HepG2 (cell line): ENCODE data around the gene GPBAR1. TPM values are rescaled to one million over a fixed set of nuclear protein-coding genes. Genes with fewer than 3 reads are reported as not detected.

Source experiments
- BRD4 ChIP-seq: sonication (generic); formaldehyde crosslinking; IDR thresholded peaks from 2 replicates; pipeline ENCODE4 v1.4.0; 2020; ENCODE audit warnings: missing genetic modification reagents
- FOXA1 ChIP-seq, 2 experiments: fragments of 450-650 bp in 1 of 2; sonication (generic) in 1 of 2; formaldehyde crosslinking in 1 of 2; IDR thresholded peaks; 2 replicates each; pipeline versions ENCODE4 v1.4.0 to v1.6.1; 2016 to 2020; ENCODE audit warnings: missing genetic modification reagents in 1 of 2
- GTF2F1 ChIP-seq: fragments of 150-350 bp; IDR thresholded peaks from 2 replicates; pipeline ENCODE4 v1.6.1; 2014; ENCODE audit warnings: low read length
- HMG20B ChIP-seq: conservative IDR thresholded peaks from 2 replicates; pipeline ENCODE4 v1.6.1; 2016; ENCODE audit warnings: missing genetic modification reagents, missing compliant biosample characterization
- ISX ChIP-seq: sonication (generic); formaldehyde crosslinking; conservative IDR thresholded peaks from 2 replicates; pipeline ENCODE4 v1.5.0; 2020; ENCODE audit warnings: missing genetic modification reagents
- MXI1 ChIP-seq: IDR thresholded peaks from 3 replicates; pipeline ENCODE4 v1.6.1; 2012; ENCODE audit warnings: low read depth, low read length, inconsistent platforms, borderline replicate concordance
- NAIF1 ChIP-seq: sonication (generic); formaldehyde crosslinking; IDR thresholded peaks from 2 replicates; pipeline ENCODE4 v1.5.0; 2020; ENCODE audit warnings: mild to moderate bottlenecking, missing genetic modification reagents, borderline replicate concordance
- NFKBIZ ChIP-seq: IDR thresholded peaks from 2 replicates; pipeline ENCODE4 v1.6.1; 2018; ENCODE audit warnings: missing genetic modification reagents, missing compliant biosample characterization
- PRPF4 ChIP-seq: fragments of 200-400 bp; formaldehyde crosslinking; IDR thresholded peaks from 2 replicates; pipeline ENCODE4 v1.6.1; 2016; ENCODE audit warnings: low read length, low read depth; ENCODE audit not compliant: poor library complexity, severe bottlenecking
- SALL2 ChIP-seq: sonication (generic); formaldehyde crosslinking; IDR thresholded peaks from 2 replicates; pipeline ENCODE4 v1.8.1; 2023; ENCODE audit warnings: mild to moderate bottlenecking, missing genetic modification reagents, inconsistent platforms
- TARDBP ChIP-seq: sonication (generic); formaldehyde crosslinking; IDR thresholded peaks from 2 replicates; pipeline ENCODE4 v1.8.0; 2022; ENCODE audit warnings: mild to moderate bottlenecking, missing genetic modification reagents
- ZNF124 ChIP-seq: sonication (generic); formaldehyde crosslinking; IDR thresholded peaks from 2 replicates; pipeline ENCODE4 v1.4.0; 2020; ENCODE audit warnings: missing genetic modification reagents
- polyA plus RNA-seq, 8 experiments: library from polyadenylated mRNA; depleted of rRNA in 3 of 8; stranded (reverse) in 7 of 8; unstranded in 1 of 8; fragments of >200 nt; fragmentation: Illumina TruSeq in 4 of 8; extraction: Trizol in 4 of 8; gene quantifications; 2 replicates each; pipeline versions ENCODE4 v1.2.1 to v1.2.3, GENCODE V29; 2011 to 2016; ENCODE audit warnings: low read depth in 4 of 8, missing spikeins in 1 of 8, mixed read lengths in 1 of 8; ENCODE audit not compliant: insufficient read depth in 1 of 8
- total RNA-seq, 5 experiments: library from RNA; depleted of rRNA; stranded (reverse); fragments of >200 nt; fragmentation: Illumina TruSeq; extraction: Trizol; gene quantifications; 2 replicates each; pipeline ENCODE4 v1.2.3, GENCODE V29; 2016; ENCODE audit warnings: low read depth in 1 of 5
- TF ChIP-seq, protein P1 (sequence below): sonication (generic); formaldehyde crosslinking; IDR thresholded peaks from 2 replicates; pipeline ENCODE4 v1.4.0; 2020; ENCODE audit warnings: missing genetic modification reagents, borderline replicate concordance
- TF ChIP-seq, protein P2 (sequence below): sonication (generic); formaldehyde crosslinking; IDR thresholded peaks from 2 replicates; pipeline ENCODE4 v1.8.1; 2023; ENCODE audit warnings: mild to moderate bottlenecking, missing genetic modification reagents
- TF ChIP-seq, protein P3 (sequence below): sonication (generic); formaldehyde crosslinking; IDR thresholded peaks from 2 replicates; pipeline ENCODE4; 2020; ENCODE audit warnings: missing genetic modification reagents, mild to moderate bottlenecking, borderline replicate concordance
- TF ChIP-seq, protein P4 (sequence below): sonication (generic); formaldehyde crosslinking; IDR thresholded peaks from 2 replicates; pipeline ENCODE4 v1.4.0; 2020; ENCODE audit warnings: missing genetic modification reagents
- TF ChIP-seq, protein P5 (sequence below): sonication (generic); formaldehyde crosslinking; conservative IDR thresholded peaks from 2 replicates; pipeline ENCODE4 v1.4.0; 2020; ENCODE audit warnings: missing genetic modification reagents

GPBAR1 gene
- total and polyA plus RNA-seq, 2 of the 13 experiments (the other 11 are each of a cell fraction or from before 2014, with no cell fraction given), result 0.05 to 0.09 TPM

DNA sequence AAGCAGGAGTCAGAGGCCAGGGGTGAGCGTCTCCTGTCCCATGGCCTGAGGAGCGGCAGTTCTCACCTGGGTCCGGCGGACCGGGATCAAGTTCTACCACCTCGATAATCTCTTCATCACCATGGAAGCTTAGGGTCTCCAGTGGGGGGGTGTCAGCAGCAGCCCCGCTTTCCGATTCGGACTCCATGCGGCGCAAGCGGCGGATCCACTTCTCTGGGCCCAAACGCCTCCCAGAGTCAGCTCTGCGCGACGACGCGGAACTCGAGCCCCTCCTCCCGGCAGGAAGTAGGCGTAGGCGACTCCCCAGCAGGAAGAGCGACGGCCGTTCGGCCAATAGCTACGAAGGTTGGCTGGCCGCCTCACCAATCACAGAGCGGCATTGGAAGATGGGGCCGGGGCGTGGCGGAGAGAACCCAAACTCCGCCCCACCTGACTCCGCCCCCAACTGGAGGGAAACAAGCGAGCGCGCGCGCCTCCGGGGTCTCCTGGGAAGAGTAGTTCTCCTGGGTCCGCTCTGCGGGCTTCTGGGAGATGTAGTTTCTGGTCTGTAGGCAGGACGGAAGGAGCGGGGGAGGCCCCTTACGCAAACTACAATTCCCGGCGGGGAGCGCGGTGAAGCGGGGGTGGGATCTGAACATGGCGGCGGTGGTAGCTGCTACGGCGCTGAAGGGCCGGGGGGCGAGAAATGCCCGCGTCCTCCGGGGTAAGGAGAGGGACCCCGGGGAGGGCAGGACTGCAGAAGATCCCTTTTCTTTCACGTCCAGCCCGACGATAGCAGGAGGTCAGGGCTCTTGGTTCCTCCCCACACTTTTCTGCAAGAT, 9.3 kb downstream of the GPBAR1 start, which contains the start of the genes AAMP and PNKD (continued):
- TF ChIP-seq, protein P1, sequence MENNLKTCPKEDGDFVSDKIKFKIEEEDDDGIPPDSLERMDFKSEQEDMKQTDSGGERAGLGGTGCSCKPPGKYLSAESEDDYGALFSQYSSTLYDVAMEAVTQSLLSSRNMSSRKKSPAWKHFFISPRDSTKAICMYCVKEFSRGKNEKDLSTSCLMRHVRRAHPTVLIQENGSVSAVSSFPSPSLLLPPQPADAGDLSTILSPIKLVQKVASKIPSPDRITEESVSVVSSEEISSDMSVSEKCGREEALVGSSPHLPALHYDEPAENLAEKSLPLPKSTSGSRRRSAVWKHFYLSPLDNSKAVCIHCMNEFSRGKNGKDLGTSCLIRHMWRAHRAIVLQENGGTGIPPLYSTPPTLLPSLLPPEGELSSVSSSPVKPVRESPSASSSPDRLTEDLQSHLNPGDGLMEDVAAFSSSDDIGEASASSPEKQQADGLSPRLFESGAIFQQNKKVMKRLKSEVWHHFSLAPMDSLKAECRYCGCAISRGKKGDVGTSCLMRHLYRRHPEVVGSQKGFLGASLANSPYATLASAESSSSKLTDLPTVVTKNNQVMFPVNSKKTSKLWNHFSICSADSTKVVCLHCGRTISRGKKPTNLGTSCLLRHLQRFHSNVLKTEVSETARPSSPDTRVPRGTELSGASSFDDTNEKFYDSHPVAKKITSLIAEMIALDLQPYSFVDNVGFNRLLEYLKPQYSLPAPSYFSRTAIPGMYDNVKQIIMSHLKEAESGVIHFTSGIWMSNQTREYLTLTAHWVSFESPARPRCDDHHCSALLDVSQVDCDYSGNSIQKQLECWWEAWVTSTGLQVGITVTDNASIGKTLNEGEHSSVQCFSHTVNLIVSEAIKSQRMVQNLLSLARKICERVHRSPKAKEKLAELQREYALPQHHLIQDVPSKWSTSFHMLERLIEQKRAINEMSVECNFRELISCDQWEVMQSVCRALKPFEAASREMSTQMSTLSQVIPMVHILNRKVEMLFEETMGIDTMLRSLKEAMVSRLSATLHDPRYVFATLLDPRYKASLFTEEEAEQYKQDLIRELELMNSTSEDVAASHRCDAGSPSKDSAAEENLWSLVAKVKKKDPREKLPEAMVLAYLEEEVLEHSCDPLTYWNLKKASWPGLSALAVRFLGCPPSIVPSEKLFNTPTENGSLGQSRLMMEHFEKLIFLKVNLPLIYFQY (CRISPR knock-in tag), result peak; percentile 72; the same call in 1 of the 2 replicates
- TF ChIP-seq, protein P2, sequence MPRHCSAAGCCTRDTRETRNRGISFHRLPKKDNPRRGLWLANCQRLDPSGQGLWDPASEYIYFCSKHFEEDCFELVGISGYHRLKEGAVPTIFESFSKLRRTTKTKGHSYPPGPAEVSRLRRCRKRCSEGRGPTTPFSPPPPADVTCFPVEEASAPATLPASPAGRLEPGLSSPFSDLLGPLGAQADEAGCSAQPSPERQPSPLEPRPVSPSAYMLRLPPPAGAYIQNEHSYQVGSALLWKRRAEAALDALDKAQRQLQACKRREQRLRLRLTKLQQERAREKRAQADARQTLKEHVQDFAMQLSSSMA (CRISPR knock-in tag), result 0 out of 2 replicates have a peak, but pooled peaks have one; percentile 3
- TF ChIP-seq, protein P3, sequence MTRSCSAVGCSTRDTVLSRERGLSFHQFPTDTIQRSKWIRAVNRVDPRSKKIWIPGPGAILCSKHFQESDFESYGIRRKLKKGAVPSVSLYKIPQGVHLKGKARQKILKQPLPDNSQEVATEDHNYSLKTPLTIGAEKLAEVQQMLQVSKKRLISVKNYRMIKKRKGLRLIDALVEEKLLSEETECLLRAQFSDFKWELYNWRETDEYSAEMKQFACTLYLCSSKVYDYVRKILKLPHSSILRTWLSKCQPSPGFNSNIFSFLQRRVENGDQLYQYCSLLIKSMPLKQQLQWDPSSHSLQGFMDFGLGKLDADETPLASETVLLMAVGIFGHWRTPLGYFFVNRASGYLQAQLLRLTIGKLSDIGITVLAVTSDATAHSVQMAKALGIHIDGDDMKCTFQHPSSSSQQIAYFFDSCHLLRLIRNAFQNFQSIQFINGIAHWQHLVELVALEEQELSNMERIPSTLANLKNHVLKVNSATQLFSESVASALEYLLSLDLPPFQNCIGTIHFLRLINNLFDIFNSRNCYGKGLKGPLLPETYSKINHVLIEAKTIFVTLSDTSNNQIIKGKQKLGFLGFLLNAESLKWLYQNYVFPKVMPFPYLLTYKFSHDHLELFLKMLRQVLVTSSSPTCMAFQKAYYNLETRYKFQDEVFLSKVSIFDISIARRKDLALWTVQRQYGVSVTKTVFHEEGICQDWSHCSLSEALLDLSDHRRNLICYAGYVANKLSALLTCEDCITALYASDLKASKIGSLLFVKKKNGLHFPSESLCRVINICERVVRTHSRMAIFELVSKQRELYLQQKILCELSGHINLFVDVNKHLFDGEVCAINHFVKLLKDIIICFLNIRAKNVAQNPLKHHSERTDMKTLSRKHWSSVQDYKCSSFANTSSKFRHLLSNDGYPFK (CRISPR knock-in tag), result no peak; the same call in 1 of the 2 replicates
- TF ChIP-seq, protein P4, sequence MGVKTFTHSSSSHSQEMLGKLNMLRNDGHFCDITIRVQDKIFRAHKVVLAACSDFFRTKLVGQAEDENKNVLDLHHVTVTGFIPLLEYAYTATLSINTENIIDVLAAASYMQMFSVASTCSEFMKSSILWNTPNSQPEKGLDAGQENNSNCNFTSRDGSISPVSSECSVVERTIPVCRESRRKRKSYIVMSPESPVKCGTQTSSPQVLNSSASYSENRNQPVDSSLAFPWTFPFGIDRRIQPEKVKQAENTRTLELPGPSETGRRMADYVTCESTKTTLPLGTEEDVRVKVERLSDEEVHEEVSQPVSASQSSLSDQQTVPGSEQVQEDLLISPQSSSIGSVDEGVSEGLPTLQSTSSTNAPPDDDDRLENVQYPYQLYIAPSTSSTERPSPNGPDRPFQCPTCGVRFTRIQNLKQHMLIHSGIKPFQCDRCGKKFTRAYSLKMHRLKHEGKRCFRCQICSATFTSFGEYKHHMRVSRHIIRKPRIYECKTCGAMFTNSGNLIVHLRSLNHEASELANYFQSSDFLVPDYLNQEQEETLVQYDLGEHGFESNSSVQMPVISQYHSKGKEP (CRISPR knock-in tag), result 0 out of 2 replicates have a peak, but pooled peaks have one; percentile 69
- TF ChIP-seq MXI1 (peak; percentile 83; the same call in 2 of the 3 replicates), PRPF4 (no peak), SALL2 (CRISPR knock-in tag) (peak; percentile 88), ZNF124 (CRISPR knock-in tag) (peak; percentile 76; the same call in 1 of the 2 replicates), TARDBP (CRISPR knock-in tag) (peak; percentile 70), HMG20B (no peak), FOXA1 (IDR thresholded peaks at IDR 0.05) (no peak), FOXA1 (CRISPR knock-in tag; IDR thresholded peaks at IDR 0.05) (no peak), GTF2F1 (no peak), NFKBIZ (CRISPR knock-in tag) (no peak), NAIF1 (CRISPR knock-in tag) (0 out of 2 replicates have a peak, but pooled peaks have one; percentile 69), BRD4 (CRISPR knock-in tag) (peak; percentile 81; the same call in 1 of the 2 replicates), ISX (CRISPR knock-in tag) (peak; percentile 76; the same call in 1 of the 2 replicates)
- TF ChIP-seq, protein P5, sequence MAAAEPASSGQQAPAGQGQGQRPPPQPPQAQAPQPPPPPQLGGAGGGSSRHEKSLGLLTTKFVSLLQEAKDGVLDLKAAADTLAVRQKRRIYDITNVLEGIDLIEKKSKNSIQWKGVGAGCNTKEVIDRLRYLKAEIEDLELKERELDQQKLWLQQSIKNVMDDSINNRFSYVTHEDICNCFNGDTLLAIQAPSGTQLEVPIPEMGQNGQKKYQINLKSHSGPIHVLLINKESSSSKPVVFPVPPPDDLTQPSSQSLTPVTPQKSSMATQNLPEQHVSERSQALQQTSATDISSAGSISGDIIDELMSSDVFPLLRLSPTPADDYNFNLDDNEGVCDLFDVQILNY (CRISPR knock-in tag), result peak; percentile 38; the same call in 1 of the 2 replicates
